ENCODE results near the gene HSCB.
"Not testable (repeated sequence)": the region's sequence is repeated elsewhere in the genome, so short reads cannot be mapped to it uniquely, and the experiment has no call there.

The HSCB gene

GRCh38 chr22:28792491-28793383 lies 50.9 kb downstream of the HSCB start:
- DNase-seq = no peak

DNA sequence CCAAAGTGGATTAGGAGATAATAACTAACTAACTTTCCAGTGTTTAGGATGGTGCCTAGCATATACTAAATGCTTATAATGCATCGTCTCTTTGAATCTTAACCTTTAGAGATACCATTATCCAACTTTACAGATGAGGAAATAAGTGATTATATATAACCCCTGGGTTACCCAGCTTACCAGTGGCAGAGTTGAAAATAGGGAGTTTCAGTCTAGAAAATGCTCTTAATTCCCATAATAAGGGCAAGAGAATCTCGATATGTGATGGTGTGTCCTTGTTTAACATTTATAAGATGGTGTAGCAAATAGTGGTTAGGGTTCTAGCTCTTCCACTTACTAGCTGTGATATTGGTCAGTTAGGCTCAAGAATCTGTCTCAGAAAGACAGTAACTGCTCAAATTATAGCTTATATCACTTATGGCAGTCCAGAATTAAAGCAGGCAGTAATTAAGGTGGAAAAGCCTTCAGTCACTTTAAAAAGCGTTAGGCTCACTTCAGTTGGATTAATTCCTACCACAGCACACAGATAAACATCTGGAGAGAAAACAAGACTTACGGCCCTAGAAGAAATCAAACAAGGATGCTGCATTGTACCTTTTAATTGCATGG lies 52.2 kb downstream of the HSCB start:
- no peak for DNase-seq

DNA sequence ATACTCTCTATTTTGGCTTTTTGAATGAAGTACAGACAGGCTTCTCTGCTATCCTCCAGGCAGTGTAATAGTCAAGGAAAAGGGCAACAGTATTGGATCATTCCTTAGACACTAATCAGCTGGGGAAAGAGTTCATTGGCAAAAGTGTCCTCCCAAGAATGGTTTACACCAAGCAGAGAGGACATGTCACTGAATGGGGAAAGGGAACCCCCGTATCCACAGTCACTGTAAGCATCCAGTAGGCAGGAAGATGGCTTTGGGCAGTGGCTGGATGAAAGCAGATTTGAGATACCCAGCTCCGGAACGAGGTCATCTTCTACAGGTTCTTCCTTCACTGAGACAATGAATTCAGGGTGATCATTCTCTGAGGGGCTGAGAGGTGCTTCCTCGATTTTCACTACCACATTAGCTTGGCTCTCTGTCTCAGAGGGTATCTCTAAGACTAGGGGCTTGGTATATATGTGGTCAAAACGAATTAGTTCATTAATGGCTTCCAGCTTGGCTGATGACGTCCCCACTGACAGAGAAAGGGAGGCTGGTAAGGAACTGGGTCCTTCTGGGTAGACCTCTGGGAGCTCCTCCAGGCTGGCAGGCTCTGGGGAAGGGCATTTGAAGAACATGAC lies 53.3 kb downstream of the HSCB start:
- no peak for DNase-seq

DNA sequence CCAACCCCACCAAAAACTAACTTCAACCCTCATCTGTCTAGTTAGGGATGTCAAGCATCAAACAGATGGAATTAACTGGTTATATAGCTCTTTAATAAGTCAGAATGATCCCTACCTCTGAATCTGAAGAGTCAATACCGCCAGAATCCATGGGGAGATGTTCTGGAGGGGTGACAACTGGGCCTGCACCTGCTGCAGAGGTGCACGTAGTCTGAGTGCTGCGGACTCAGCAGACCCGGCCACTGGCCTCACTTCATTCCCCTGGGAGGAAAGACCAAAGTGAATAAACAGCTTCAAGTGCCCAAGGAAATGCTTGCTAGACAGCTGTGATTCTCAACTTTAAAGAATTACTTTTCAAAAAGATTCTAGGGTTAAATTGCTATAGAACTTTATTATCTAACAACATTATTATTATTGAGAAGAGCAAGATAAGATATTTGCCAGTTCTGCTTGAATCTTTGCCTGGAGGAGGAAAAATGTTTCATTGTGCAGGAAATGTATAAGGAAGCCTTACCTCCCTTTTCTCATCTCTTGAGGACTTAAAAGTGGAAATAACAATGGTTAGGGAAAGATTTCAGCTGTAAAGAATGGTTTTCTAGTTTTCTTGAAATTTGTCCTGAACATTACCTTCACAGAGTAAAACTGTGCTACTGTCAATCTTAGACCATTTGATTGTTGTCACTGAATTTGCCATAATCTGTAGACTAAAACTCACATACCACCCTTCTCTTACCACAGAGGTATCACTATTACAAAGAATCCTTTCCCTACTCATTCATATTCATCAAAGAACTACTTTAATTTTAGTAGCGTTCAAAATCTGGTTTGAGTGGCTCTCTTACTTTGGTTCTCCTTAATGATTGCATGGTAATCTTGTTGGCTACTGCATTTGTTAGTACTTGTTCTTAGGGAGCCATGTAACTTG lies 54.4 kb downstream of the HSCB start:
- DNase-seq = no peak

DNA sequence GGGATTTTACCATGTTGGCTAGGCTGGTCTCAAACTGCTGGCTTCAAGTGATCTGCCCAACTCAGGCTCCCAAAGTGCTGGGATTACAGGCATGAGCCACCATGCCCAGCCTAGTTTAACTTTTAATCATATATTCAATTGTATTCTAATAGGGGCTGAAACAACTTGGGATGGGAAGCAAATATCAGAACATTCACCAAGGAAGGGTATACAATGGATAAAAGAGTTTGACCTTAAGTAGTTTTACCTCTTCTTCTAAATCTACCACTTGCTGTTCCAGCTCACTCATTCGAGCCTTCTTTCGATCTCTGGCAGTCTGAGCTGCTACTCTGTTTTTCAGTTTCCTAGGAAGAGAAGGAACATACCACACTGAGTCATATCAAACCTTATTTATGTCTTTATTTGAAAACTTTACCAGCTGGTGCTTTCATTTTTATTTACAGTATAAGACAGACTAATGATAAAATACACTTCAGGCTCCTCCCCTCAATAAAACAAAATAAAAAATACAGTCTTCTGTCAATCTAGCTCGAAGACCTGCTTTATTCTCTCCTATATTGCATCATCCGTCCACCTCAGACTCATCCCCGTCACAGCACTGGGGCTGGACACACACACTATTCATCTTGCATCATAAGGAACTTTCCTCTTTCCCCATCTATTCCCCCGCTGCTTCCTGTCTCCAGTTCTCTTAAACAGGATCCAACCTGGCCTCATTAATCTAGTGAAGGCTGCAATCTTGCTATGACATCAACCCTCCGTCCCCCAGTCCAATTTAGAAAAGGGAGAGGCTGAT lies 57.2 kb downstream of the HSCB start:
- DNase-seq = no peak

GRCh38 chr22:28799606-28800307 lies 57.9 kb downstream of the HSCB start:
- no peak for DNase-seq

DNA sequence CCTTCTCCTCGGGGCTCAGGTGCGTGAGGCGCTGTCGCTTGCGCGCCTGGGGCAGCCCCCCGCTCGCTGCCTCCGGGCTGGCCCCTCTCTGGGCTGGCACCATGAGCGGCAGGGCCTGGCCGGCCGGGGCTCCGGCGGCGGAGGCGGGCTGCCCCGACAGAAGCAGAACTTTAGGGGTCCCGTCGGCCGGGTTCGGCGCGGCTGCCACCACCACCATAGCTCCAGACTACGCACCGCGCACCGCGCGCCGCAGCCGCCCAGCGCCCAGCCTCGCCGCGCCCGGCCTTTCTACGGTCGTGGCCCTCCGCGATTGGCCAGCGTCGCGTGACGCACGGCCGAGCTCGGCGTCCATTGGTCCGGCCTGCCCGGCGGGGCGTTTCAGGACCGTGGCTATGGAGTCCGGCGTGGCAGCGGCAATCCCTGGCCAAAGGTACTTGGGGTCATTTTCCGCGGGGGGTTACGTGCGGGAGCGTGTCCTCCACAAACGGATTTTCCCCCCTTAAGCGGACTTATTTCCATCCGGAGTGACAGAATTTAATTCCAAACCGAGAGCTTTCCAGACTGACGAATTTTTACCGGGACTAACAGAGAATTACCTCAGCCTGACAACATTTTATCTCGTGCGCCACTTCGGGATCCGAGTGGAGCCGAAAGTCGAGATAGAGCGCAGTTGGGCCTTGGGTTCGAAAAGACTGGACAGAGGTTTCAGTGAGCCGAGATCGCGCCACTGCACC lies 58.6 kb downstream of the HSCB start, which contains the start of gene XBP1:
Gene XBP1 (minus strand): TSS at position 262 of the 734 bp plus-strand sequence.
- DNase-seq = peak; percentile 91

DNA sequence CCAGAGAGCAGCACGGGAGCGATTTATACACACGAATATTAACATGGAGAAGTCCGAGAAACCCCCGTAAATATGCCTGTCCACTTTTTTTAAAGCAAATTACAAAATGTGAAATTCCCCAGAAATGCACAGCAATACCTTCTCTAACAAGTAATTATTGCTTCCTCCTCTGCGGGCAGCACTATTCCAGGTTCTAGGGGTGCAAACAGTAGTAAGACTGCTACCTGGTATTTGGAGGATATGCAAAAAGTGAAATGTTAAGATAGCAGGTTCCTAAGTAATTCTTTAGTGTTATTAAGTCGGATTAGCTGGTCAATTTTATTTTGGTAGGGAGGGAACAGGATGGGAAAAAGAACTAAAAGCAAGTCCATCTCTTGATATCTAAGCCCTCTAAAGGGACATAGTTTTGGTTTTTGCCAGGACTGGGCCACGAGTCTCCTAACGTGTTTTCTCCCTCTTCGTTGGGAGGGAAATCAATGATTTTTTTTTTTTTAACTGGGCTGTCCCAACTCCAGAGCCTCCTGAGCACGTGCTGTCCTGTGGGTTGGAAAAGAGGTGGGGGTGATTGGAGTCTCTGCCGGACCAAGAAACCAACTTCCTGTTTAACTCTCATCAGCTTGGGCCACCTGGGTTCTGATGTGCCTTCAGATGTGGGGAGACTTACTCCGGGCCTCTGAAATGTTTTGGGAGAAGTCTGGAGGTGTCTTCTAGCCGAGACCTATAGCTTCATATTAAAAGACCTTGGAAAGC lies 60.2 kb downstream of the HSCB start:
- no peak for DNase-seq

DNA sequence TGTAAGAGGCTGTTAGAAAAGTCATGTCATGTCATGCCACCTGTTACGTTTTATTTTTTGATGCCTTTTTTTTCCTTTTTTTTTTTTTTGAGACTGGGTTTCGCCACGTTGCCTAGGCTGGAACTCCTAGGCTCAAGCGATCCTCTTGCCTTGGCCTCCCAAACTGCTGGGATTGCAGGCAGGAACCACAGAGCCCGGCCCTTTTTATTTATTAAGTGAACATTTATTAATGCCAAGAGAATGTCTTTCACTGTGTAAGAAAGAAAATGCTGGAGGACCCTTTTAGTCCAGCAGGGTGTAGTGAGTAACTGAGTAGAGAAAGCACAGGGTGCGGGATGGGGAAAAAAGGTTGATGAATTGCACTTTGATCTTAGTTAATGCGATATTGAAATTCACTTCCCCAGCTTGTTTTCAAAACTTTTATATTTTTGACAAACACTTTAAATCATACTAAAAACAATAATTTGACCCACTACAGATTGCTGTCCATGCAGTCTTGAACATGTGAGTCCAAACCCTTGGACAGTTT lies 60.8 kb downstream of the HSCB start:
- DNase-seq = no peak

DNA sequence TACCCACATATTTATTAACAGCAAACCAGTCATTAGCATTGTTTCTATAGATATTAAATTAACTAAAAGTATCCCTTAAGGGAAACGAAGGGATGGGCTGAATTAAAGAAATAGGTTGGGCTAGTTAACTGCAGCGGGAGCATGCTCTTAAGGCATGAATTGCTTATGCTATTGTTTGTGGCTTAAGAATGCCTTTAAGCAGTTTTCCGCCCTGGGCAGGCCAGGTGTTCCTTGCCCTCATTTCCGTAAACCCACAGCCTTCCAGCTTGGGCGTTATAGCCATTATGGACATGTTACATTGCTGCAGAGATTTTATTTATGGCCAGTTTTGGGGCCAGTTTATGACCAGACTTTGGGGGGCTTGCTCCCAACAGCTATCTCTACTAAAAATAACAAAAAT lies 63.6 kb downstream of the HSCB start:
- not testable (repeated sequence) for DNase-seq
